H1 (cell line): ENCODE data around the gene PTPRG. TPM values are rescaled to one million over a fixed set of nuclear protein-coding genes. Genes with fewer than 3 reads are reported as not detected.

Source experiments
- POLR2AphosphoS5 ChIP-seq: IDR thresholded peaks from 2 replicates; pipeline ENCODE4 v1.6.1; 2011; ENCODE audit warnings: low read depth, low read length
- TAF1 ChIP-seq: IDR thresholded peaks from 2 replicates; pipeline ENCODE4 v1.6.1; 2011; ENCODE audit warnings: mild to moderate bottlenecking, low read depth, low read length
- polyA plus RNA-seq, 7 experiments: library from polyadenylated mRNA; depleted of rRNA in 3 of 7; stranded (reverse) in 5 of 7; unstranded in 2 of 7; fragments of >200 nt in 5 of 7; fragments of 200-250 nt in 2 of 7; gene quantifications; 1 replicate in 5 of 7; 2 replicates in 1 of 7; 4 replicates in 1 of 7; pipeline versions ENCODE4 v1.2.1 to v1.2.3, GENCODE V29; 2011 to 2013; ENCODE audit warnings: missing spikeins in 2 of 7, mixed read lengths in 2 of 7
- total RNA-seq: library from RNA; stranded (reverse); fragmentation: NEBNext Ultra II Directional; extraction: Animal tissue kit (Norgen Biotek cat#: 25700); gene quantifications from 2 replicates; pipeline ENCODE4 v1.2.1, GENCODE V29; 2021

PTPRG gene
- total and polyA plus RNA-seq, 2 of the 8 experiments (the other 6 are each of a cell fraction or from before 2014, with no cell fraction given) = 23.3 to 96.2 TPM

GRCh38 chr3:61620073-61620472 is 58.7 kb downstream of the PTPRG start (continued):
- TF ChIP-seq TAF1 (no peak), POLR2AphosphoS5 (no peak)
